ENCODE data around the gene BIRC7. TPM values are rescaled to one million over a fixed set of nuclear protein-coding genes. Genes with fewer than 3 reads are reported as not detected.

The BIRC7 gene
- total RNA-seq, 2 experiments from 2014 or later: 5.1 to 5.3 TPM

DNA sequence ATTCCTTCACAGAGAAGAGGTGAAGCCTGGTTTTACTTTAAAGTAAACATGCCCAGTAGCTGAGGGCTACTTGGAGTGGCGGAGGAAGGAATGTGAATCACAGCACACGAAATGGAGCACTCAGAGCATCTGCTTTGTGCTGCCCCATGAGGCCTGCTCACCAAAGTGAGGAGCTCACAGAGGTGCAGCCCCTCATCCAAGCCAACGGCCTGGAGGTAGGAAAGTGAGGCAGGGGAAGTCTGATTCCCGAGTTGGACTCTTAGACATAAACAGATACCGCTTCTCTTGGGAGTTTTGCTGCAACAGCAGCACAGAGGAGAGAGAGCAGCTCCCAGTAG lies 23.3 kb upstream of the BIRC7 start:
- Mint-ChIP-seq H3K9me3 (no peaks in the 10 kb centered on the region), H3K27ac (peak overlapping the region; percentile 66), H3K36me3 (ENCODE audit: low read depth) (peaks cover 45% of the 10 kb centered on the region), H3K4me1 (ENCODE audit: low read depth) (peaks cover 57% of the 10 kb centered on the region), H3K4me3 (no peak overlapping the region), H3K27me3 (no peaks in the 10 kb centered on the region)
- ChIA-PET POLR2A (interaction anchor here (0.6 kb wide), 2 partner anchors 455 to 840 kb away, joined by 3 read pairs; no protein-coding TSS in a partner anchor), CTCF (interaction anchor here (0.9 to 7.7 kb wide), 3 partner anchors 12 to 98 kb away, joined by 3 to 82 read pairs (median 10); partner anchors contain the start of gene BIRC7)
- ATAC-seq (no peak), DNase-seq (no peak)
- no peak for TF ChIP-seq CTCF (IDR thresholded peaks at IDR 0.05)
- intact Hi-C loops (cut with micrococcal nuclease): no loop called here

DNA sequence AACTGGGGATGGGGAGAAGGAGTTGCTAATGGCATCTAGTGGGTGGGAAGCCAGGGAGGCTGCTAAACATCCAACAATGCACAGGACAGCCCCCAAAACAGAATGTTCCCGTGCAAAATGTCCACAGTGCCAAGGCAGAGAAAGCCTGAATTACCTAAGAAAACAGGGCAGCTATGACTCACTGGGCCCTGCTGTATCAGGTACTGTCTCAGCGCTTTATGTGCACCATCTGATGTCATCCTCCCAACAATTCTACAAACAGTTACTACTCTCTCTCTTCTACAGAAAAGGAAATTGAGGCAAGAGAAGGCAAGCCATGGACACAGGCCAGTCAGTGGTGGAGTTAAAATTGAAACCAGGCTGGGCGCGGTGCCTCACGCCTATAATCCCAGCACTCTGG lies 22.9 kb upstream of the BIRC7 start:
- ChIA-PET CTCF (interaction anchor here (0.9 to 7.7 kb wide), 3 partner anchors 12 to 97 kb away, joined by 3 to 82 read pairs (median 10); partner anchors contain the start of gene BIRC7), POLR2A (interaction anchor here (0.6 kb wide), 1 partner anchor 455 kb away, joined by 3 read pairs; no protein-coding TSS in a partner anchor)
- TF ChIP-seq CTCF (IDR thresholded peaks at IDR 0.05): no peak
- DNase-seq (no peak), ATAC-seq (no peak)
- Mint-ChIP-seq H3K4me3 (no peak overlapping the region), H3K27me3 (no peaks in the 10 kb centered on the region), H3K9me3 (no peaks in the 10 kb centered on the region), H3K27ac (peak overlapping the region; percentile 62), H3K36me3 (ENCODE audit: low read depth) (peaks cover 44% of the 10 kb centered on the region), H3K4me1 (ENCODE audit: low read depth) (peaks cover 57% of the 10 kb centered on the region)
- intact Hi-C loops (cut with micrococcal nuclease): no loop called here

GRCh38 chr20:63214514-63214913 lies 21.2 kb upstream of the BIRC7 start:
- POLR2A ChIA-PET: interaction anchor here (0.6 to 3.0 kb wide), 7 partner anchors 8 to 1044 kb away, joined by 3 to 13 read pairs (median 4); no protein-coding TSS in a partner anchor
- TF ChIP-seq CTCF (IDR thresholded peaks at IDR 0.05): no peak
- H3K36me3 Mint-ChIP-seq (ENCODE audit: low read depth): peaks cover 42% of the 10 kb centered on the region

GRCh38 chr20:63215101-63216040 lies 20.3 kb upstream of the BIRC7 start:
- intact Hi-C loops (cut with micrococcal nuclease): no loop called here
- peaks cover 38% of the 10 kb centered on the region for H3K36me3 Mint-ChIP-seq (ENCODE audit: low read depth)
- TF ChIP-seq CTCF (IDR thresholded peaks at IDR 0.05): peak; percentile 38
- peak; percentile 33 for DNase-seq
- CTCF ChIA-PET: interaction anchor here (0.6 to 7.7 kb wide), 9 partner anchors 8 to 243 kb away, joined by 3 to 82 read pairs (median 5); partner anchors contain the start of gene BIRC7
- H3K4me1 Mint-ChIP-seq (ENCODE audit: low read depth): peaks cover 49% of the 10 kb centered on the region
- no peaks in the 10 kb centered on the region for H3K27me3 Mint-ChIP-seq
- no peaks in the 10 kb centered on the region for H3K9me3 Mint-ChIP-seq
- POLR2A ChIA-PET: interaction anchor here (0.6 to 3.0 kb wide), 8 partner anchors 9 to 1043 kb away, joined by 3 to 13 read pairs (median 4); no protein-coding TSS in a partner anchor
- peak overlapping the region; percentile 88 for H3K27ac Mint-ChIP-seq
- ATAC-seq: no peak
- H3K4me3 Mint-ChIP-seq: peak overlapping the region; percentile 91

More at GRCh38 chr20:63214514-63214913, 21.2 kb upstream of the BIRC7 start:
- no peaks in the 10 kb centered on the region for H3K27me3 Mint-ChIP-seq
- H3K4me1 Mint-ChIP-seq (ENCODE audit: low read depth): peaks cover 55% of the 10 kb centered on the region
- intact Hi-C loops (cut with micrococcal nuclease): no loop called here
- DNase-seq: no peak
- CTCF ChIA-PET: interaction anchor here (1.0 to 7.7 kb wide), 8 partner anchors 10 to 242 kb away, joined by 3 to 82 read pairs (median 5); partner anchors contain the start of gene BIRC7
- no peaks in the 10 kb centered on the region for H3K9me3 Mint-ChIP-seq
- peak overlapping the region; percentile 91 for H3K4me3 Mint-ChIP-seq
- no peak for ATAC-seq
- H3K27ac Mint-ChIP-seq: peak overlapping the region; percentile 88

All from activated CD8-positive, alpha-beta T cell treated with anti-CD3 and anti-CD28 coated beads for 36 hours (primary cell).